ENCODE measurements around the gene TRIM47. TPM values are rescaled to one million over a fixed set of nuclear protein-coding genes. Genes with fewer than 3 reads are reported as not detected.
"Not testable (repeated sequence)": the region's sequence is repeated elsewhere in the genome, so short reads cannot be mapped to it uniquely, and the experiment has no call there.

Gene TRIM47
- total RNA-seq, 1 experiment from 2014 or later, result 86.7 TPM

- Histone ChIP-seq H3K79me2 (ENCODE audit: insufficient read depth, low read length) (peaks cover 20% of the 10 kb centered on the region; the same call in 1 of the 2 replicates), H3K27ac (ENCODE audit: low read depth, low read length) (no peak overlapping the region), H2AFZ (ENCODE audit: low read depth, low read length, poor library complexity, severe bottlenecking) (no peak overlapping the region), H3K36me3 (ENCODE audit: control insufficient read depth in 1 of 2, insufficient read depth in 2 of 2, low read length in 2 of 2) (peaks cover 6 to 9% of the 10 kb centered on the region in 2 experiments; a peak in 3 of 4 replicates), H3K27me3 (ENCODE audit: insufficient read depth, low read length) (no peaks in the 10 kb centered on the region), H4K20me1 (ENCODE audit: insufficient read depth) (no peaks in the 10 kb centered on the region), H3K4me2 (ENCODE audit: low read length) (peak overlapping the region; percentile 96; the same call in 1 of the 2 replicates), H3K9me3 (ENCODE audit: control insufficient read depth in 1 of 2, insufficient read depth in 1 of 2, low read depth in 1 of 2, low read length in 2 of 2) (no peaks in the 10 kb centered on the region), H3K4me1 (ENCODE audit: control insufficient read depth in 1 of 2, insufficient read depth in 2 of 2, low read length in 2 of 2) (peaks cover 12 to 30% of the 10 kb centered on the region in 2 experiments), H3K4me3 (replicated peaks in 1 of 2; ENCODE audit: low read depth in 1 of 2, low read length in 2 of 2) (no peak overlapping the region), H3K9me2 (ENCODE audit: insufficient read depth) (no peaks in the 10 kb centered on the region), H3K9ac (ENCODE audit: low read length) (peak overlapping the region; percentile 8; the same call in 1 of the 2 replicates)
- POLR2A ChIA-PET, result interaction anchor here (6.8 kb wide), 1 partner anchor 76 kb away, joined by 83 read pairs; a partner anchor contains a TSS
- DNase-seq (ENCODE audit: low read depth, low spot score) (no peak), ATAC-seq (no peak)
- BruUV-seq (replicated peaks), result no TSS peak
- intact Hi-C loops (cut with micrococcal nuclease), result loop anchor here (10.0 kb wide), 1 partner anchor 179 kb away; no protein-coding TSS in a partner anchor
- RAD21 ChIA-PET (ENCODE audit: low non-redundant PET in 1 of 2, low total read pairs in 2 of 2, uncharacterized antibody in 2 of 2, unreplicated experiment in 2 of 2), result no interaction called here
- no peak for TF ChIP-seq EZH2 (IDR thresholded peaks at IDR 0.05)
- TF ChIP-seq ELF1 (IDR thresholded peaks at IDR 0.05; ENCODE audit: borderline replicate concordance, low read depth), result no peak
- no peak for TF ChIP-seq JUND (IDR thresholded peaks at IDR 0.05)
- no peak for TF ChIP-seq SIN3A (IDR thresholded peaks at IDR 0.05; ENCODE audit: low read depth)
- TF ChIP-seq SP1 (IDR thresholded peaks at IDR 0.05; ENCODE audit: low read depth), result no peak
- no peak for TF ChIP-seq FOSL1 (IDR thresholded peaks at IDR 0.05; ENCODE audit: low read depth)
- TF ChIP-seq EZH2phosphoT487 (IDR thresholded peaks at IDR 0.05; ENCODE audit: borderline replicate concordance), result no peak
- TF ChIP-seq, protein P1, sequence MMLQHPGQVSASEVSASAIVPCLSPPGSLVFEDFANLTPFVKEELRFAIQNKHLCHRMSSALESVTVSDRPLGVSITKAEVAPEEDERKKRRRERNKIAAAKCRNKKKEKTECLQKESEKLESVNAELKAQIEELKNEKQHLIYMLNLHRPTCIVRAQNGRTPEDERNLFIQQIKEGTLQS (IDR thresholded peaks at IDR 0.05), result no peak
- TF ChIP-seq, protein P2, sequence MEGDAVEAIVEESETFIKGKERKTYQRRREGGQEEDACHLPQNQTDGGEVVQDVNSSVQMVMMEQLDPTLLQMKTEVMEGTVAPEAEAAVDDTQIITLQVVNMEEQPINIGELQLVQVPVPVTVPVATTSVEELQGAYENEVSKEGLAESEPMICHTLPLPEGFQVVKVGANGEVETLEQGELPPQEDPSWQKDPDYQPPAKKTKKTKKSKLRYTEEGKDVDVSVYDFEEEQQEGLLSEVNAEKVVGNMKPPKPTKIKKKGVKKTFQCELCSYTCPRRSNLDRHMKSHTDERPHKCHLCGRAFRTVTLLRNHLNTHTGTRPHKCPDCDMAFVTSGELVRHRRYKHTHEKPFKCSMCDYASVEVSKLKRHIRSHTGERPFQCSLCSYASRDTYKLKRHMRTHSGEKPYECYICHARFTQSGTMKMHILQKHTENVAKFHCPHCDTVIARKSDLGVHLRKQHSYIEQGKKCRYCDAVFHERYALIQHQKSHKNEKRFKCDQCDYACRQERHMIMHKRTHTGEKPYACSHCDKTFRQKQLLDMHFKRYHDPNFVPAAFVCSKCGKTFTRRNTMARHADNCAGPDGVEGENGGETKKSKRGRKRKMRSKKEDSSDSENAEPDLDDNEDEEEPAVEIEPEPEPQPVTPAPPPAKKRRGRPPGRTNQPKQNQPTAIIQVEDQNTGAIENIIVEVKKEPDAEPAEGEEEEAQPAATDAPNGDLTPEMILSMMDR (IDR thresholded peaks at IDR 0.05 in 2 of 3, conservative IDR thresholded peaks at IDR 0.05 in 1 of 3; ENCODE audit: borderline replicate concordance in 1 of 3, insufficient read depth in 1 of 3, low read depth in 2 of 3, low read length in 2 of 3), result no peak
- CTCF ChIA-PET, result interaction anchor here (4.3 kb wide), 1 partner anchor 7 kb away, joined by 46 read pairs; no protein-coding TSS in a partner anchor
Observed at GRCh38 chr17:75853433-75853832, 24.9 kb downstream of the TRIM47 start.

- H3K9me3 ChIP-seq (ENCODE audit: control insufficient read depth in 1 of 2, insufficient read depth in 1 of 2, low read depth in 1 of 2, low read length in 2 of 2); H3K9me2 ChIP-seq (ENCODE audit: insufficient read depth); H3K4me3 ChIP-seq (replicated peaks in 1 of 2; ENCODE audit: low read depth in 1 of 2, low read length in 2 of 2); DNase-seq (ENCODE audit: low read depth, low spot score); H3K27me3 ChIP-seq (ENCODE audit: insufficient read depth, low read length); H3K4me2 ChIP-seq (ENCODE audit: low read length); H2AFZ ChIP-seq (ENCODE audit: low read depth, low read length, poor library complexity, severe bottlenecking); H4K20me1 ChIP-seq (ENCODE audit: insufficient read depth); H3K9ac ChIP-seq (ENCODE audit: low read length); ATAC-seq; RAD21 ChIA-PET (ENCODE audit: low non-redundant PET in 1 of 2, low total read pairs in 2 of 2, uncharacterized antibody in 2 of 2, unreplicated experiment in 2 of 2); BruUV-seq (replicated peaks); H3K27ac ChIP-seq (ENCODE audit: low read depth, low read length): not testable (repeated sequence)
- CTCF ChIA-PET, result interaction anchor here (0.5 to 1.5 kb wide), 2 partner anchors 9 to 86 kb away, joined by 3 to 7 read pairs; no protein-coding TSS in a partner anchor
- POLR2A ChIA-PET, result interaction anchor here (0.7 kb wide), 1 partner anchor 28 kb away, joined by 7 read pairs; no protein-coding TSS in a partner anchor
- peaks cover 20% of the 10 kb centered on the region; the same call in 1 of the 2 replicates for H3K79me2 ChIP-seq (ENCODE audit: insufficient read depth, low read length)
- H3K4me1 ChIP-seq (ENCODE audit: control insufficient read depth in 1 of 2, insufficient read depth in 2 of 2, low read length in 2 of 2), result peaks cover 18 to 43% of the 10 kb centered on the region in 2 experiments
- H3K36me3 ChIP-seq (ENCODE audit: control insufficient read depth in 1 of 2, insufficient read depth in 2 of 2, low read length in 2 of 2), result peaks cover 23 to 25% of the 10 kb centered on the region in 2 experiments; a peak in 3 of 4 replicates
- intact Hi-C loops (cut with micrococcal nuclease), result loop anchor here (10.0 kb wide), 1 partner anchor 177 kb away; no protein-coding TSS in a partner anchor
Observed at GRCh38 chr17:75851693-75851991, 26.7 kb downstream of the TRIM47 start.

Measured in HCT116 (cell line).